ENCODE data around the gene MYT1. TPM values are rescaled to one million over a fixed set of nuclear protein-coding genes. Genes with fewer than 3 reads are reported as not detected.
A peak's percentile ranks its signal among the peaks of the same experiment; 100 is the strongest.

The MYT1 gene
- total RNA-seq, 1 experiment from 2014 or later, result 7.1 TPM

DNA sequence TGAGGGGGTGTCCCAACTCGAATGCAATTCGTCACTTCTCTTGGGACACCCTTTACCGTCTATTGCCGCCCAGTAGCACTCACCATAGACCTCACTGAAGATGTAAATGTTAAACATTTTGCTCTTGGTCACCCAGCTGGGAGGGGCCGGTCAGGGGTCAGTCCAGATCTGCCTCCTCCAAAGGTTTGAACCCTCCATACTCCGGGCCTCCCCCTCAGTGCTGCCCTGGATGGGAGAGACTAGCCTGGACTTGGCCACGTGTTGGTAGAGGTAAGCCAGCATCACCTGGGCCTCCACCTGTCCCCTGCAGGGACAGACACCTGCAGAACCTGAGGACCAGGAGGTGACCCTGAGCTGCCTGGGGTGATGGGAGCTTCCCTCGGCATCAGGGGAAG is 5.0 kb upstream of the MYT1 start:
- ATAC-seq (no peak), DNase-seq (ENCODE audit: low read depth, low spot score) (no peak)
- ChIA-PET POLR2A (no interaction called here), CTCF (no interaction called here), RAD21 (ENCODE audit: low non-redundant PET in 1 of 2, low total read pairs in 2 of 2, uncharacterized antibody in 2 of 2, unreplicated experiment in 2 of 2) (no interaction called here)
- Histone ChIP-seq H4K20me1 (ENCODE audit: insufficient read depth) (no peaks in the 10 kb centered on the region), H3K9ac (ENCODE audit: low read length) (no peak overlapping the region), H2AFZ (ENCODE audit: low read depth, low read length, poor library complexity, severe bottlenecking) (no peak overlapping the region), H3K27ac (ENCODE audit: low read depth, low read length) (no peak overlapping the region), H3K4me1 (ENCODE audit: control insufficient read depth in 1 of 2, insufficient read depth in 2 of 2, low read length in 2 of 2) (peaks cover 0 to 6% of the 10 kb centered on the region in 2 experiments; a peak in 2 of 4 replicates), H3K9me2 (ENCODE audit: insufficient read depth) (no peaks in the 10 kb centered on the region), H3K9me3 (ENCODE audit: control insufficient read depth in 1 of 2, insufficient read depth in 1 of 2, low read depth in 1 of 2, low read length in 2 of 2) (no peaks in the 10 kb centered on the region), H3K36me3 (ENCODE audit: control insufficient read depth in 1 of 2, insufficient read depth in 2 of 2, low read length in 2 of 2) (no peaks in the 10 kb centered on the region), H3K4me3 (replicated peaks in 1 of 2; ENCODE audit: low read depth in 1 of 2, low read length in 2 of 2) (no peak overlapping the region), H3K4me2 (ENCODE audit: low read length) (0 out of 2 replicates have a peak overlapping the region, but pooled peaks have one; percentile 23), H3K27me3 (ENCODE audit: insufficient read depth, low read length) (no peaks in the 10 kb centered on the region), H3K79me2 (ENCODE audit: insufficient read depth, low read length) (no peaks in the 10 kb centered on the region)
- TF ChIP-seq SP1 (IDR thresholded peaks at IDR 0.05; ENCODE audit: low read depth) (peak; percentile 5; the same call in 1 of the 2 replicates), EZH2phosphoT487 (IDR thresholded peaks at IDR 0.05; ENCODE audit: borderline replicate concordance) (no peak)
- intact Hi-C loops (cut with micrococcal nuclease), result no loop called here
- BruUV-seq (replicated peaks), result no TSS peak

DNA sequence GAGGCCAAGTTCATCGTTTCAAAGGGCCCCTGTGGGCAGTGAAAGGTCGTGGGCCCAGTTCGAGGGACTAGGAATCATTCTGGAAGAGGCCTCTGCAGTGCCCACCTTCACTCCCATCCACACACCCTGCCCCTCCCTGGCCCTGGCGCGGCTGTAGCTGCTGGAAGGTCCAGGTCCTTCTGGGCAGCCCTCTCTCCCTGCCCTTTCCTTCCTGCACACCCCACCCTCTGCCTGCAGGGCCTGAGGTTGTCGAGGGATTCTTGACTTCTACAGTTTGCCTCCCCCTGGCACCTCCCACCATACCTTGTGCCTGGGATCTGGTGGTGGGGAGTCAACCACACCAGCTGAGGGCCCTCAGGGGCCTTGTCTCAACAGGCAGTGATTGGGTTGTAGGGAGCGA is 4.5 kb upstream of the MYT1 start:
- ATAC-seq, result no peak
- CTCF ChIA-PET, result no interaction called here

More for the DNA sequence above, 4.5 kb upstream of the MYT1 start:
- H4K20me1 ChIP-seq (ENCODE audit: insufficient read depth), result no peaks in the 10 kb centered on the region
- POLR2A ChIA-PET, result no interaction called here
- H3K4me3 ChIP-seq (replicated peaks in 1 of 2; ENCODE audit: low read depth in 1 of 2, low read length in 2 of 2), result no peak overlapping the region
- H3K9me2 ChIP-seq (ENCODE audit: insufficient read depth), result no peaks in the 10 kb centered on the region
- no peaks in the 10 kb centered on the region for H3K79me2 ChIP-seq (ENCODE audit: insufficient read depth, low read length)
- H3K4me1 ChIP-seq (ENCODE audit: control insufficient read depth in 1 of 2, insufficient read depth in 2 of 2, low read length in 2 of 2), result peaks cover 0 to 6% of the 10 kb centered on the region in 2 experiments; a peak in 2 of 4 replicates
- H3K9me3 ChIP-seq (ENCODE audit: control insufficient read depth in 1 of 2, insufficient read depth in 1 of 2, low read depth in 1 of 2, low read length in 2 of 2), result no peaks in the 10 kb centered on the region
- H3K27me3 ChIP-seq (ENCODE audit: insufficient read depth, low read length), result no peaks in the 10 kb centered on the region
- RAD21 ChIA-PET (ENCODE audit: low non-redundant PET in 1 of 2, low total read pairs in 2 of 2, uncharacterized antibody in 2 of 2, unreplicated experiment in 2 of 2), result no interaction called here
- BruUV-seq (replicated peaks), result no TSS peak
- H3K27ac ChIP-seq (ENCODE audit: low read depth, low read length), result no peak overlapping the region
- intact Hi-C loops (cut with micrococcal nuclease), result no loop called here
- DNase-seq (ENCODE audit: low read depth, low spot score), result no peak
- TF ChIP-seq, protein P1, sequence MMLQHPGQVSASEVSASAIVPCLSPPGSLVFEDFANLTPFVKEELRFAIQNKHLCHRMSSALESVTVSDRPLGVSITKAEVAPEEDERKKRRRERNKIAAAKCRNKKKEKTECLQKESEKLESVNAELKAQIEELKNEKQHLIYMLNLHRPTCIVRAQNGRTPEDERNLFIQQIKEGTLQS (IDR thresholded peaks at IDR 0.05), result no peak
- TF ChIP-seq ELF1 (IDR thresholded peaks at IDR 0.05; ENCODE audit: borderline replicate concordance, low read depth), result no peak
- TF ChIP-seq SIN3A (IDR thresholded peaks at IDR 0.05; ENCODE audit: low read depth), result no peak
- TF ChIP-seq, protein P2, sequence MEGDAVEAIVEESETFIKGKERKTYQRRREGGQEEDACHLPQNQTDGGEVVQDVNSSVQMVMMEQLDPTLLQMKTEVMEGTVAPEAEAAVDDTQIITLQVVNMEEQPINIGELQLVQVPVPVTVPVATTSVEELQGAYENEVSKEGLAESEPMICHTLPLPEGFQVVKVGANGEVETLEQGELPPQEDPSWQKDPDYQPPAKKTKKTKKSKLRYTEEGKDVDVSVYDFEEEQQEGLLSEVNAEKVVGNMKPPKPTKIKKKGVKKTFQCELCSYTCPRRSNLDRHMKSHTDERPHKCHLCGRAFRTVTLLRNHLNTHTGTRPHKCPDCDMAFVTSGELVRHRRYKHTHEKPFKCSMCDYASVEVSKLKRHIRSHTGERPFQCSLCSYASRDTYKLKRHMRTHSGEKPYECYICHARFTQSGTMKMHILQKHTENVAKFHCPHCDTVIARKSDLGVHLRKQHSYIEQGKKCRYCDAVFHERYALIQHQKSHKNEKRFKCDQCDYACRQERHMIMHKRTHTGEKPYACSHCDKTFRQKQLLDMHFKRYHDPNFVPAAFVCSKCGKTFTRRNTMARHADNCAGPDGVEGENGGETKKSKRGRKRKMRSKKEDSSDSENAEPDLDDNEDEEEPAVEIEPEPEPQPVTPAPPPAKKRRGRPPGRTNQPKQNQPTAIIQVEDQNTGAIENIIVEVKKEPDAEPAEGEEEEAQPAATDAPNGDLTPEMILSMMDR (IDR thresholded peaks at IDR 0.05 in 2 of 3, conservative IDR thresholded peaks at IDR 0.05 in 1 of 3; ENCODE audit: borderline replicate concordance in 1 of 3, insufficient read depth in 1 of 3, low read depth in 2 of 3, low read length in 2 of 3), result no peak
- TF ChIP-seq JUND (IDR thresholded peaks at IDR 0.05), result no peak
- no peak for TF ChIP-seq SP1 (IDR thresholded peaks at IDR 0.05; ENCODE audit: low read depth)
- TF ChIP-seq EGR1 (IDR thresholded peaks at IDR 0.05; ENCODE audit: low read depth), result no peak
- no peak for TF ChIP-seq SRF (IDR thresholded peaks at IDR 0.05; ENCODE audit: low read depth)
- no peak for TF ChIP-seq EZH2 (IDR thresholded peaks at IDR 0.05)
- TF ChIP-seq, protein P3, sequence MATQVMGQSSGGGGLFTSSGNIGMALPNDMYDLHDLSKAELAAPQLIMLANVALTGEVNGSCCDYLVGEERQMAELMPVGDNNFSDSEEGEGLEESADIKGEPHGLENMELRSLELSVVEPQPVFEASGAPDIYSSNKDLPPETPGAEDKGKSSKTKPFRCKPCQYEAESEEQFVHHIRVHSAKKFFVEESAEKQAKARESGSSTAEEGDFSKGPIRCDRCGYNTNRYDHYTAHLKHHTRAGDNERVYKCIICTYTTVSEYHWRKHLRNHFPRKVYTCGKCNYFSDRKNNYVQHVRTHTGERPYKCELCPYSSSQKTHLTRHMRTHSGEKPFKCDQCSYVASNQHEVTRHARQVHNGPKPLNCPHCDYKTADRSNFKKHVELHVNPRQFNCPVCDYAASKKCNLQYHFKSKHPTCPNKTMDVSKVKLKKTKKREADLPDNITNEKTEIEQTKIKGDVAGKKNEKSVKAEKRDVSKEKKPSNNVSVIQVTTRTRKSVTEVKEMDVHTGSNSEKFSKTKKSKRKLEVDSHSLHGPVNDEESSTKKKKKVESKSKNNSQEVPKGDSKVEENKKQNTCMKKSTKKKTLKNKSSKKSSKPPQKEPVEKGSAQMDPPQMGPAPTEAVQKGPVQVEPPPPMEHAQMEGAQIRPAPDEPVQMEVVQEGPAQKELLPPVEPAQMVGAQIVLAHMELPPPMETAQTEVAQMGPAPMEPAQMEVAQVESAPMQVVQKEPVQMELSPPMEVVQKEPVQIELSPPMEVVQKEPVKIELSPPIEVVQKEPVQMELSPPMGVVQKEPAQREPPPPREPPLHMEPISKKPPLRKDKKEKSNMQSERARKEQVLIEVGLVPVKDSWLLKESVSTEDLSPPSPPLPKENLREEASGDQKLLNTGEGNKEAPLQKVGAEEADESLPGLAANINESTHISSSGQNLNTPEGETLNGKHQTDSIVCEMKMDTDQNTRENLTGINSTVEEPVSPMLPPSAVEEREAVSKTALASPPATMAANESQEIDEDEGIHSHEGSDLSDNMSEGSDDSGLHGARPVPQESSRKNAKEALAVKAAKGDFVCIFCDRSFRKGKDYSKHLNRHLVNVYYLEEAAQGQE (IDR thresholded peaks at IDR 0.05; ENCODE audit: low read depth), result no peak
- no peak for TF ChIP-seq POLR2AphosphoS5 (IDR thresholded peaks at IDR 0.05; ENCODE audit: low read depth, low read length)
- no peak for TF ChIP-seq YY1 (IDR thresholded peaks at IDR 0.05; ENCODE audit: extremely low read depth, insufficient replicate concordance, low read depth, low read length)
- no peak for TF ChIP-seq ZFX (IDR thresholded peaks at IDR 0.05)
- TF ChIP-seq, protein P4, sequence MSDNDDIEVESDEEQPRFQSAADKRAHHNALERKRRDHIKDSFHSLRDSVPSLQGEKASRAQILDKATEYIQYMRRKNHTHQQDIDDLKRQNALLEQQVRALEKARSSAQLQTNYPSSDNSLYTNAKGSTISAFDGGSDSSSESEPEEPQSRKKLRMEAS (IDR thresholded peaks at IDR 0.05), result no peak
- no peak for TF ChIP-seq RAD21 (IDR thresholded peaks at IDR 0.05; ENCODE audit: low read depth)
- TF ChIP-seq POLR2A (IDR thresholded peaks at IDR 0.05; ENCODE audit: borderline replicate concordance, extremely low read depth, insufficient read depth, insufficient read length), result no peak
- TF ChIP-seq EZH2phosphoT487 (IDR thresholded peaks at IDR 0.05; ENCODE audit: borderline replicate concordance), result no peak
- TF ChIP-seq CEBPB (IDR thresholded peaks at IDR 0.05; ENCODE audit: low read depth), result no peak
- H3K36me3 ChIP-seq (ENCODE audit: control insufficient read depth in 1 of 2, insufficient read depth in 2 of 2, low read length in 2 of 2), result no peaks in the 10 kb centered on the region
- H3K4me2 ChIP-seq (ENCODE audit: low read length), result no peak overlapping the region
- no peak overlapping the region for H3K9ac ChIP-seq (ENCODE audit: low read length)
- H2AFZ ChIP-seq (ENCODE audit: low read depth, low read length, poor library complexity, severe bottlenecking), result no peak overlapping the region

Data from HCT116 (cell line).